ENCODE results near the gene GDF2. TPM values are rescaled to one million over a fixed set of nuclear protein-coding genes. Genes with fewer than 3 reads are reported as not detected.

Gene GDF2
- total and polyA plus RNA-seq, 2 experiments from 2014 or later = 0.39 TPM; not detected in 1

DNA sequence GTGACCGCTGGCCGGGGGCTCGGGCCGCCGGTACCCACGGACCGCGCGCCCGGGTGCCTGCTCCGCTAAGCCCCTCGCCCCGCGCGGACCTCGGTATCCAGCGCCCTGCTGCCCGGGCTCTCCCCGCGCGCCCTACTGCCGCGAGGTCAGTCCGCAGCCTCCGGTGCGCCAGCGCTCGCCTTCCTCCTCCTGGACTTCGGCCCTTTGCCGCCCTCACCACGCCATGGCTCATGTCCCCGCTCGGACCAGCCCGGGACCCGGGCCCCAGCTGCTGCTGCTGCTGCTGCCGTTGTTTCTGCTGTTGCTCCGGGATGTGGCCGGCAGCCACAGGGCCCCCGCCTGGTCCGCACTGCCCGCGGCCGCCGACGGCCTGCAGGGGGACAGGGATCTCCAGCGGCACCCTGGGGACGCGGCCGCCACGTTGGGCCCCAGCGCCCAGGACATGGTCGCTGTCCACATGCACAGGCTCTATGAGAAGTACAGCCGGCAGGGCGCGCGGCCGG is 21.8 kb upstream of the GDF2 start:
- no peaks in the 10 kb centered on the region for H3K36me3 ChIP-seq (replicated peaks; ENCODE audit: insufficient read depth, low read depth)
- no peaks in the 10 kb centered on the region for H3K79me2 ChIP-seq
- H3K4me3 ChIP-seq = peak overlapping the region; percentile 49
- H3K27ac ChIP-seq = no peak overlapping the region
- peaks cover 69% of the 10 kb centered on the region for H3K27me3 ChIP-seq
- 3% methylated on average over 52 of the region's 57 CpGs for WGBS (ENCODE audit: low lambda C conversion rate, missing lambda C conversion rate)
- peaks cover 8% of the 10 kb centered on the region for H3K4me1 ChIP-seq (ENCODE audit: insufficient read depth)
- H3K9me3 ChIP-seq (ENCODE audit: low read depth) = no peaks in the 10 kb centered on the region
- no peaks in the 10 kb centered on the region for H4K20me1 ChIP-seq (ENCODE audit: insufficient read depth, poor library complexity, severe bottlenecking)
- TF ChIP-seq, protein P1, sequence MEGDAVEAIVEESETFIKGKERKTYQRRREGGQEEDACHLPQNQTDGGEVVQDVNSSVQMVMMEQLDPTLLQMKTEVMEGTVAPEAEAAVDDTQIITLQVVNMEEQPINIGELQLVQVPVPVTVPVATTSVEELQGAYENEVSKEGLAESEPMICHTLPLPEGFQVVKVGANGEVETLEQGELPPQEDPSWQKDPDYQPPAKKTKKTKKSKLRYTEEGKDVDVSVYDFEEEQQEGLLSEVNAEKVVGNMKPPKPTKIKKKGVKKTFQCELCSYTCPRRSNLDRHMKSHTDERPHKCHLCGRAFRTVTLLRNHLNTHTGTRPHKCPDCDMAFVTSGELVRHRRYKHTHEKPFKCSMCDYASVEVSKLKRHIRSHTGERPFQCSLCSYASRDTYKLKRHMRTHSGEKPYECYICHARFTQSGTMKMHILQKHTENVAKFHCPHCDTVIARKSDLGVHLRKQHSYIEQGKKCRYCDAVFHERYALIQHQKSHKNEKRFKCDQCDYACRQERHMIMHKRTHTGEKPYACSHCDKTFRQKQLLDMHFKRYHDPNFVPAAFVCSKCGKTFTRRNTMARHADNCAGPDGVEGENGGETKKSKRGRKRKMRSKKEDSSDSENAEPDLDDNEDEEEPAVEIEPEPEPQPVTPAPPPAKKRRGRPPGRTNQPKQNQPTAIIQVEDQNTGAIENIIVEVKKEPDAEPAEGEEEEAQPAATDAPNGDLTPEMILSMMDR (IDR thresholded peaks at IDR 0.05; ENCODE audit: poor library complexity) = peak; percentile 22
- no peak for TF ChIP-seq EZH2 (IDR thresholded peaks at IDR 0.05; ENCODE audit: borderline replicate concordance)
- DNase-seq (ENCODE audit: low spot score) = peak; percentile 47
- H3K4me2 ChIP-seq = peak overlapping the region; percentile 97
- no peaks in the 10 kb centered on the region for H3K9me2 ChIP-seq (replicated peaks; ENCODE audit: insufficient read depth)
- peak overlapping the region; percentile 16 for H2AFZ ChIP-seq

DNA sequence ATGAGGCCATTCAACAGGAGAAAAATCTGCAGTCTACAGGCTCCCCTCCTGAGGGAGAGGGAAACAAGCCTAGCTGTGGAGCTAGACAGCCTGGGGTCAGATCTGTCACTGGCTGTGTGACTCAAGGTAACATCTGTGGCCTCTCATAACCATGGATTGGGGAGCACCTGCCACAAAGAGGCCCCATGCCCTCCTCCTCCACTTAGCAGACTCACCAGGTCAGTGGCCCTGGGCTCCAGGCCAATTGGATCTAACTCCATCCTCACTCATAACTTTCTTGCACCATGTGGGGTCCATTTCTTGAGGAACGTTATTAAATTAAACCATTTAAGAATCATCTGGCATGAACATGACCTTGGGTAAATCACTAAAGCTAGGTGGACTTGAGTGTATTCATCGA is 20.4 kb upstream of the GDF2 start:
- WGBS (ENCODE audit: low lambda C conversion rate, missing lambda C conversion rate) = 92% methylated on average over 2 of the region's 2 CpGs
- TF ChIP-seq, protein P1 (IDR thresholded peaks at IDR 0.05; ENCODE audit: poor library complexity) = no peak
- TF ChIP-seq EZH2phosphoT487 (IDR thresholded peaks at IDR 0.05; ENCODE audit: low read depth, severe bottlenecking, unreplicated experiment) (no peak), EZH2 (IDR thresholded peaks at IDR 0.05; ENCODE audit: borderline replicate concordance) (no peak)
- Histone ChIP-seq H4K20me1 (ENCODE audit: insufficient read depth, poor library complexity, severe bottlenecking) (no peaks in the 10 kb centered on the region), H3K9me3 (ENCODE audit: low read depth) (no peaks in the 10 kb centered on the region), H3K9me2 (replicated peaks; ENCODE audit: insufficient read depth) (no peaks in the 10 kb centered on the region), H3K79me2 (no peaks in the 10 kb centered on the region), H3K27me3 (peaks cover 63% of the 10 kb centered on the region), H3K4me1 (ENCODE audit: insufficient read depth) (peaks cover 8% of the 10 kb centered on the region), H3K4me2 (peak overlapping the region; percentile 97), H3K27ac (no peak overlapping the region), H2AFZ (no peak overlapping the region), H3K4me3 (no peak overlapping the region), H3K36me3 (replicated peaks; ENCODE audit: insufficient read depth, low read depth) (no peaks in the 10 kb centered on the region)
- DNase-seq (ENCODE audit: low spot score) = no peak

DNA sequence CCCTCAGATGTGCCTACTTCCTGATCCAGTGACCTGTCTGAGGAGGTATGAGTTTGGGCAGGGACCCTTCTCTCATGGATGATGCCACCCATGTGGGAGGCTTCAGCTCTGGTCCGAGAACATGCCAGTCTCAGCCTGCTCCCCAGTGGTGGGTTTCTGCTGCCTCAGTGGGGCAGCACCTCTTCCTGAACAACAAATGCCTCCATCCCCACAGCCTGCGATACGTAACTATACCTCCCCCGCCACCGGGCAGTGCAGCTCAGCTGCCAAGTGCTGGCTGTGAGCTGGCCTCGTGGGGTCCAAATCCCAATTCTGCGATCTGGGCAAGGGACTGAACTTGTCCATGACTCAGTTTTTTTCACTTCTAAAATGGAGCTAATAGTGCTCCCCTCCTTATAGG is 19.1 kb upstream of the GDF2 start:
- no peak overlapping the region for H3K27ac ChIP-seq
- WGBS (ENCODE audit: low lambda C conversion rate, missing lambda C conversion rate) = 90% methylated on average over 7 of the region's 7 CpGs
- no peak overlapping the region for H3K4me2 ChIP-seq
- no peaks in the 10 kb centered on the region for H3K9me3 ChIP-seq (ENCODE audit: low read depth)
- H2AFZ ChIP-seq = no peak overlapping the region
- no peak overlapping the region for H3K4me3 ChIP-seq
- DNase-seq (ENCODE audit: low spot score) = no peak
- peaks cover 8% of the 10 kb centered on the region for H3K4me1 ChIP-seq (ENCODE audit: insufficient read depth)
- H3K9me2 ChIP-seq (replicated peaks; ENCODE audit: insufficient read depth) = no peaks in the 10 kb centered on the region
- H3K27me3 ChIP-seq = peaks cover 50% of the 10 kb centered on the region
- H4K20me1 ChIP-seq (ENCODE audit: insufficient read depth, poor library complexity, severe bottlenecking) = no peaks in the 10 kb centered on the region
- no peaks in the 10 kb centered on the region for H3K36me3 ChIP-seq (replicated peaks; ENCODE audit: insufficient read depth, low read depth)
- TF ChIP-seq EZH2 (IDR thresholded peaks at IDR 0.05; ENCODE audit: borderline replicate concordance) = no peak
- H3K79me2 ChIP-seq = no peaks in the 10 kb centered on the region

DNA sequence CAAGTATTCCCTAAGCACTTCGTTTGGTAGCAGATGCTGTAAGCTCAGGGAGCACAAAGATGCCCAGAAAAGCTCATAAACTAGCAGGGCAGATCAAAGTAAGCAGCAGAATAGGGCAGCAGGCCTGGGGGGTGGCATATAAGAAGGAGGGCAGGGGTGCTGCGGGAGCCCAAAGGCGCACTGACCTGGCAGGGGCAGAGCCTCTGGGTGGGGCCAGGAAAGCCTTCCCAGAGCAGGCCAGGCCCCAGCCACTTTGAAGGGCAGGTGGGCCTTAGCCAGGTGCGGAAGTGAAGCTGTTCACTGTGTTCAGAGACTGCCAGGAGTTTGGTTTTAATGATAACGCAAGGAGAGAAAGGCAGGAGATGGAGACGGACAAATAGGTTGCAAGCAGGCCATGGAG is 18.4 kb upstream of the GDF2 start:
- TF ChIP-seq EZH2phosphoT487 (IDR thresholded peaks at IDR 0.05; ENCODE audit: low read depth, severe bottlenecking, unreplicated experiment) (no peak), EZH2 (IDR thresholded peaks at IDR 0.05; ENCODE audit: borderline replicate concordance) (no peak)
- TF ChIP-seq, protein P1 (IDR thresholded peaks at IDR 0.05; ENCODE audit: poor library complexity) = no peak
- WGBS (ENCODE audit: low lambda C conversion rate, missing lambda C conversion rate) = 87% methylated on average over 6 of the region's 6 CpGs
- Histone ChIP-seq H3K9me2 (replicated peaks; ENCODE audit: insufficient read depth) (no peaks in the 10 kb centered on the region), H4K20me1 (ENCODE audit: insufficient read depth, poor library complexity, severe bottlenecking) (no peaks in the 10 kb centered on the region), H3K36me3 (replicated peaks; ENCODE audit: insufficient read depth, low read depth) (no peaks in the 10 kb centered on the region), H3K9me3 (ENCODE audit: low read depth) (no peaks in the 10 kb centered on the region), H3K27me3 (peaks cover 48% of the 10 kb centered on the region), H2AFZ (no peak overlapping the region), H3K79me2 (no peaks in the 10 kb centered on the region), H3K4me1 (ENCODE audit: insufficient read depth) (peaks cover 13% of the 10 kb centered on the region), H3K4me2 (no peak overlapping the region), H3K4me3 (no peak overlapping the region), H3K27ac (no peak overlapping the region)
- no peak for DNase-seq (ENCODE audit: low spot score)
